HT1080 (cell line): ENCODE data around the gene ZP1. TPM values are rescaled to one million over a fixed set of nuclear protein-coding genes. Genes with fewer than 3 reads are reported as not detected.

Experiments used
- DNase-seq: peaks from one replicate; pipeline ENCODE4 v3.0.0-alpha.2; 2015; ENCODE audit warnings: low read depth
- total RNA-seq: library from RNA; depleted of rRNA; stranded (reverse); fragments of >200 nt; shearing (Covaris generic); gene quantifications from 2 replicates; pipeline ENCODE4 v1.2.3, GENCODE V29; 2014; rRNA removed

ZP1 gene
- total RNA-seq, 1 experiment from 2014 or later = 1.7 TPM

GRCh38 chr11:60921777-60922335 is 54.5 kb downstream of the ZP1 start:
- DNase-seq = no peak

- no peak for DNase-seq
These were observed 55.6 kb downstream of the ZP1 start for GRCh38 chr11:60922906-60923305.

- no peak for DNase-seq
These were observed 56.0 kb downstream of the ZP1 start for GRCh38 chr11:60923326-60923725.

GRCh38 chr11:60923800-60924109 is 56.4 kb downstream of the ZP1 start:
- DNase-seq = no peak

- peak; percentile 69 for DNase-seq
These were observed 57.0 kb downstream of the ZP1 start, which contains the start of gene TMEM132A for GRCh38 chr11:60924110-60924905. Gene TMEM132A (plus strand): TSS chr11:60924460. CDS start chr11:60924634, 174 bp downstream.

Other genes starting within 250 kb of the ZP1 start
- not detected in 2 replicates for gene MS4A8, start 167.9 kb upstream of the ZP1 start, total RNA-seq
- gene MS4A18, start 142.8 kb upstream of the ZP1 start, total RNA-seq = not detected in 2 replicates
- gene MS4A15, start 110.7 kb upstream of the ZP1 start, total RNA-seq = not detected in 2 replicates
- not detected in 2 replicates for gene MS4A10, start 82.2 kb upstream of the ZP1 start, total RNA-seq
- gene CCDC86, start 25.4 kb upstream of the ZP1 start, total RNA-seq = 28.4 and 32.7 TPM in 2 replicates
- 0.07 TPM in 1 of 2 replicates, not detected in the other for gene PTGDR2, start 11.6 kb upstream of the ZP1 start, total RNA-seq
- gene PRPF19, start 39.0 kb downstream of the ZP1 start, total RNA-seq = 212 and 250 TPM in 2 replicates
- 88.3 and 146 TPM in 2 replicates for gene TMEM109, start 46.6 kb downstream of the ZP1 start, total RNA-seq
- gene TMEM132A, start 56.9 kb downstream of the ZP1 start, total RNA-seq = 63.3 and 69.4 TPM in 2 replicates
- gene SLC15A3, start 84.6 kb downstream of the ZP1 start, total RNA-seq = 0.10 and 0.32 TPM in 2 replicates
- not detected in 2 replicates for gene CD6, start 104.1 kb downstream of the ZP1 start, total RNA-seq
- gene CD5, start 234.9 kb downstream of the ZP1 start, total RNA-seq = not detected in 2 replicates